Erythroblast (primary cell): ENCODE results near the gene NPLOC4.

ENCODE experiments used
- GATA1 ChIP-seq: IDR thresholded peaks from 2 replicates; pipeline ENCODE4 v1.6.1; 2011; ENCODE audit warnings: low read depth, mild to moderate bottlenecking, control low read depth, low read length, moderate library complexity
- POLR2A ChIP-seq: IDR thresholded peaks from 2 replicates; pipeline ENCODE4 v1.6.1; 2011; ENCODE audit warnings: mild to moderate bottlenecking, low read length

- TF ChIP-seq POLR2A (no peak), GATA1 (no peak)
Observed at GRCh38 chr17:81683208-81683583, 46.3 kb upstream of the NPLOC4 start.
